ENCODE measurements around the gene LTK.

LTK gene

DNA sequence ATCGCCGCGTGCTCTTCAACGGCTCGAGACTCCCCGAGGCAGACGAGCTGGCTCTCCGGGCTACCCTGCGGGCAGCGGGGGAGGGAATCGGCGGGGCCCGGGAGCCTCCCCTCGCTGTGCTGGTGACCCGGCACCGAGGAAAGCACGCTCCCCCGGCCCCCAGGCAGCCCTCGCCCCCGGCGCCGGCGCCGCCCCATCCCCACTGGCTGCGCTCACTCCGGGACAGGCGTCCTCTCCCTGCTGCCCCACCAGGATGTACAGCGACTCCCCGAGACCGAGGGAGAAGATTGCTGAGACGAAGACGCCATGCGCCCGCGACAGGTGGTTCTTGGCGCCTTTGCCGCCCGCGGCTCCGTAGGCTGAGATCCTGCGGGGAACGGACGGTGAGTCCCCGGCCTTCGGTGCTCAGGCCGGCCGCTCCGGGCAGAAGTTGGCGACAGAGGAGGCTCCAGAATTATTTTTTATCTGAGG is 1.7 kb downstream of the LTK start:
- H3K27ac ChIP-seq (ENCODE audit: low read depth, low read length, poor library complexity, severe bottlenecking), result no peak overlapping the region
- H3K36me3 ChIP-seq (ENCODE audit: insufficient read depth, low read length), result no peaks in the 10 kb centered on the region; the same call in 1 of the 2 replicates
- H3K4me3 ChIP-seq (ENCODE audit: low read depth, low read length, poor library complexity, severe bottlenecking), result no peak overlapping the region
- no peak overlapping the region for H2AFZ ChIP-seq (ENCODE audit: low read length)
- no peaks in the 10 kb centered on the region for H3F3A ChIP-seq (ENCODE audit: insufficient read depth, low read length)
- H3K9me3 ChIP-seq (ENCODE audit: low read length), result no peaks in the 10 kb centered on the region
- no peaks in the 10 kb centered on the region for H3K9me2 ChIP-seq (ENCODE audit: low read depth, low read length)
- H3K79me2 ChIP-seq (ENCODE audit: insufficient read depth, low read length), result no peaks in the 10 kb centered on the region
- peaks cover 16% of the 10 kb centered on the region for H3K4me1 ChIP-seq (ENCODE audit: insufficient read depth, low read length, severe bottlenecking)
- 0 out of 2 replicates have a peak, but pooled peaks cover 7% of the 10 kb centered on the region for H3K27me3 ChIP-seq (ENCODE audit: insufficient read depth, low read length)
- H3K4me2 ChIP-seq (ENCODE audit: low read length), result no peak overlapping the region
- no peak overlapping the region for H3K9ac ChIP-seq (ENCODE audit: low read length)
- H4K20me1 ChIP-seq (ENCODE audit: insufficient read depth, low read length), result no peaks in the 10 kb centered on the region
- TF ChIP-seq, protein P1, sequence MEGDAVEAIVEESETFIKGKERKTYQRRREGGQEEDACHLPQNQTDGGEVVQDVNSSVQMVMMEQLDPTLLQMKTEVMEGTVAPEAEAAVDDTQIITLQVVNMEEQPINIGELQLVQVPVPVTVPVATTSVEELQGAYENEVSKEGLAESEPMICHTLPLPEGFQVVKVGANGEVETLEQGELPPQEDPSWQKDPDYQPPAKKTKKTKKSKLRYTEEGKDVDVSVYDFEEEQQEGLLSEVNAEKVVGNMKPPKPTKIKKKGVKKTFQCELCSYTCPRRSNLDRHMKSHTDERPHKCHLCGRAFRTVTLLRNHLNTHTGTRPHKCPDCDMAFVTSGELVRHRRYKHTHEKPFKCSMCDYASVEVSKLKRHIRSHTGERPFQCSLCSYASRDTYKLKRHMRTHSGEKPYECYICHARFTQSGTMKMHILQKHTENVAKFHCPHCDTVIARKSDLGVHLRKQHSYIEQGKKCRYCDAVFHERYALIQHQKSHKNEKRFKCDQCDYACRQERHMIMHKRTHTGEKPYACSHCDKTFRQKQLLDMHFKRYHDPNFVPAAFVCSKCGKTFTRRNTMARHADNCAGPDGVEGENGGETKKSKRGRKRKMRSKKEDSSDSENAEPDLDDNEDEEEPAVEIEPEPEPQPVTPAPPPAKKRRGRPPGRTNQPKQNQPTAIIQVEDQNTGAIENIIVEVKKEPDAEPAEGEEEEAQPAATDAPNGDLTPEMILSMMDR (IDR thresholded peaks at IDR 0.05; ENCODE audit: low read length), result no peak
- TF ChIP-seq EZH2 (IDR thresholded peaks at IDR 0.05; ENCODE audit: borderline replicate concordance, low read length), result no peak

DNA sequence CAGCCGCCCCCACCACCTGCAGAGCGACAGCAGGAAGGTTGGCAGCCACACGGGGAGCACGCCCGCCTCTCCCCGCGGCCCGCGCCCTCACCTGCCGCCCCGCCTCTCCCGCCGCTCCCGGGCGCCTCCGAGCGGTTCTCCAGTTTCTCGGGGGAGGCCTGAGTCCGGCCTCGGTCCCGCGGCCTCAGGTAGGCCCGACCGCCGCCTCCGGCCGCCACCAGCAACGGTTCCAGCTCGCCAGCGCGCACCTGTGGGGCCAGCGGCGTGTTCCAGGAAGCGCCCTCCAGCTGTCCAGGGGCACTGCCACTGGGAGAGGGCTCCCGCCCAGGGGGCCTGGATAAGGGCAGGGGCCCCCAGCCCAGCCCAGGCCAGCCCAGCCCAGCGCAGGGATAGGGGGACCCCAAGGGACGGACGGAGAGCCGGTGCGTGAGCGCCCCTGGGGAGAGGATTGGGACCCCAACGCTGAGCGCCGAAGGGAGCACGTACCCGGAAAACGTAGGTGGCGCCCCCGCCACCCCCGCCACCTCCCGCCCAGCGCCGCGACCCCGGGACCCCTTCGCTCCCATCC is 2.2 kb downstream of the LTK start:
- no peak for TF ChIP-seq EZH2 (IDR thresholded peaks at IDR 0.05; ENCODE audit: borderline replicate concordance, low read length)
- TF ChIP-seq, protein P1 (IDR thresholded peaks at IDR 0.05; ENCODE audit: low read length), result no peak
- Histone ChIP-seq H3K9me2 (ENCODE audit: low read depth, low read length) (no peaks in the 10 kb centered on the region), H3K27ac (ENCODE audit: low read depth, low read length, poor library complexity, severe bottlenecking) (no peak overlapping the region), H3K4me3 (ENCODE audit: low read depth, low read length, poor library complexity, severe bottlenecking) (no peak overlapping the region), H3K9ac (ENCODE audit: low read length) (no peak overlapping the region), H3K79me2 (ENCODE audit: insufficient read depth, low read length) (no peaks in the 10 kb centered on the region), H3K4me1 (ENCODE audit: insufficient read depth, low read length, severe bottlenecking) (peaks cover 16% of the 10 kb centered on the region), H3K9me3 (ENCODE audit: low read length) (no peaks in the 10 kb centered on the region), H3K36me3 (ENCODE audit: insufficient read depth, low read length) (no peaks in the 10 kb centered on the region; the same call in 1 of the 2 replicates), H3F3A (ENCODE audit: insufficient read depth, low read length) (no peaks in the 10 kb centered on the region), H4K20me1 (ENCODE audit: insufficient read depth, low read length) (no peaks in the 10 kb centered on the region), H2AFZ (ENCODE audit: low read length) (no peak overlapping the region), H3K27me3 (ENCODE audit: insufficient read depth, low read length) (0 out of 2 replicates have a peak, but pooled peaks cover 10% of the 10 kb centered on the region), H3K4me2 (ENCODE audit: low read length) (no peak overlapping the region; the same call in 1 of the 2 replicates)

DNA sequence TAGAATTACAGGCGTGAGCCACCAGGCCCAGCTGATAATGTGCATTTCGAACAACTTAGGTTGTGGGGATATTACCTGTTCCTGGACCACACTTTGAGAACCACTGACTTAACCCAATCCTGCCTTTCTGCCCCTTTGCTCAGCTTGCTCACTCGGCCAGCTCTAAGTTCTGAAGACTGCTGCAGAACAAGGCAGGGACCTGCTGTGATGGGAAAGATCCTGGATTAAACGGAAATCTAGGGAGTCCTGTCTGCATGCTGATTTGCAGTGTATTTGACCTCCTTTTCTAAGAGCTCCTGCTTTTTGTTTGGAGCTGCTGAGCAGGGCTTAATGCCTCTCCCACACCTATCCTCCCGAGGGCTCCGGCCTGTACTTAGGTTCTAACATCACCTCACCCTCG is 2.9 kb downstream of the LTK start:
- Histone ChIP-seq H3K27me3 (ENCODE audit: insufficient read depth, low read length) (0 out of 2 replicates have a peak, but pooled peaks cover 10% of the 10 kb centered on the region), H3K27ac (ENCODE audit: low read depth, low read length, poor library complexity, severe bottlenecking) (no peak overlapping the region), H3F3A (ENCODE audit: insufficient read depth, low read length) (no peaks in the 10 kb centered on the region), H3K79me2 (ENCODE audit: insufficient read depth, low read length) (no peaks in the 10 kb centered on the region), H3K9me2 (ENCODE audit: low read depth, low read length) (no peaks in the 10 kb centered on the region), H3K4me3 (ENCODE audit: low read depth, low read length, poor library complexity, severe bottlenecking) (no peak overlapping the region), H3K4me2 (ENCODE audit: low read length) (no peak overlapping the region), H3K4me1 (ENCODE audit: insufficient read depth, low read length, severe bottlenecking) (peaks cover 16% of the 10 kb centered on the region), H4K20me1 (ENCODE audit: insufficient read depth, low read length) (no peaks in the 10 kb centered on the region), H3K9me3 (ENCODE audit: low read length) (no peaks in the 10 kb centered on the region), H3K9ac (ENCODE audit: low read length) (no peak overlapping the region), H2AFZ (ENCODE audit: low read length) (no peak overlapping the region), H3K36me3 (ENCODE audit: insufficient read depth, low read length) (no peaks in the 10 kb centered on the region; the same call in 1 of the 2 replicates)
- TF ChIP-seq, protein P1 (IDR thresholded peaks at IDR 0.05; ENCODE audit: low read length), result no peak
- TF ChIP-seq EZH2 (IDR thresholded peaks at IDR 0.05; ENCODE audit: borderline replicate concordance, low read length), result no peak
